ENCODE data around the gene HERPUD1.
A peak's percentile ranks its signal among the peaks of the same experiment; 100 is the strongest.
"Not testable (repeated sequence)": the region's sequence is repeated elsewhere in the genome, so short reads cannot be mapped to it uniquely, and the experiment has no call there.

The HERPUD1 gene, protein sequence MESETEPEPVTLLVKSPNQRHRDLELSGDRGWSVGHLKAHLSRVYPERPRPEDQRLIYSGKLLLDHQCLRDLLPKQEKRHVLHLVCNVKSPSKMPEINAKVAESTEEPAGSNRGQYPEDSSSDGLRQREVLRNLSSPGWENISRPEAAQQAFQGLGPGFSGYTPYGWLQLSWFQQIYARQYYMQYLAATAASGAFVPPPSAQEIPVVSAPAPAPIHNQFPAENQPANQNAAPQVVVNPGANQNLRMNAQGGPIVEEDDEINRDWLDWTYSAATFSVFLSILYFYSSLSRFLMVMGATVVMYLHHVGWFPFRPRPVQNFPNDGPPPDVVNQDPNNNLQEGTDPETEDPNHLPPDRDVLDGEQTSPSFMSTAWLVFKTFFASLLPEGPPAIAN

GRCh38 chr16:56931892-56932720, at the start of gene HERPUD1:
TSS of gene HERPUD1 (plus strand) at chr16:56932142. CDS start at chr16:56932245, 103 bp downstream.
- DNase-seq = peak; percentile 99

GRCh38 chr16:56883586-56883985, 48.4 kb upstream of the HERPUD1 start:
- DNase-seq = no peak

DNA sequence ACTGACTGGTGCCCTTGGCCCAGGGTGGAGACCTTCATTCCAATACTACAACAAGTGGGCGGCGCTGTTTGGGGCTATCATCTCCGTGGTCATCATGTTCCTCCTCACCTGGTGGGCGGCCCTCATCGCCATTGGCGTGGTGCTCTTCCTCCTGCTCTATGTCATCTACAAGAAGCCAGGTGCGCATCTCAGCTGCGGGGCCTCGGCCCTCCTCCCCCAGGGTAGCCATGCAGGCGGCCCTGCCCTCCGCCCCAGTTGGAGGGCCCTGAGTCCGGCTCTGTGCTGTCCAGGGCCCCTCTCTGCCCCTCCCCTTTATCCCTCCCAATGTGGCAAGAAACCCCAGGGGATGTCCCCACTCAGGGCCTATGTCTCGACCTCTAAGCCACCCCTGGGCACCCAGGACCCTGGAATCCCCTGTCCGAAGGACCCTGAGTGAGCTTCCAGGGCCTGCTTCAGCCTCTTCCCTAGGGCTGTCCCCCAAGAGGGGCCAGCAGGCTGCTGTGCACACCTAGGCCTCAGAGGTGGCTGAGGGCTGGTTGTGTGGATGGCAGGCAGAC, 47.8 kb upstream of the HERPUD1 start:
- no peak for DNase-seq

- not testable (repeated sequence) for DNase-seq
Observed at GRCh38 chr16:56884929-56885328, 47.0 kb upstream of the HERPUD1 start.

GRCh38 chr16:56885446-56886162, 46.3 kb upstream of the HERPUD1 start:
- no peak for DNase-seq

GRCh38 chr16:56886296-56886695, 45.6 kb upstream of the HERPUD1 start:
- DNase-seq = no peak

DNA sequence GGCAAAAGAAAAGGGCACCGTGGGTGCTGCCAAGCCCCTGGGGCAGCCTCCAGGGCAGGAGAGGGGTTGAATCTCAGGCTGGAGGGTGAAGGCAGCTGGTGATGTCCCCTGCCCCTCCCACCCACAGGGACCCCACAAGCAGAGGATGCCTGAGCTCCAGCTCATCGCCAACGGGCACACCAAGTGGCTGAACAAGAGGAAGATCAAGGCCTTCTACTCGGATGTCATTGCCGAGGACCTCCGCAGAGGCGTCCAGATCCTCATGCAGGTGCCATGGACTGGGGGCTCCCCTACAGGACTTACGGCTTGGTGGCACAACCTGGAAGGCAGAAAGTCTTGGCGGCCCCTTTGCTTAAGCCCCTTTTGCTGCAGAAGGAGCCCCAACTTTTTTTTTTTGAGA, 45.1 kb upstream of the HERPUD1 start:
- no peak for DNase-seq

DNA sequence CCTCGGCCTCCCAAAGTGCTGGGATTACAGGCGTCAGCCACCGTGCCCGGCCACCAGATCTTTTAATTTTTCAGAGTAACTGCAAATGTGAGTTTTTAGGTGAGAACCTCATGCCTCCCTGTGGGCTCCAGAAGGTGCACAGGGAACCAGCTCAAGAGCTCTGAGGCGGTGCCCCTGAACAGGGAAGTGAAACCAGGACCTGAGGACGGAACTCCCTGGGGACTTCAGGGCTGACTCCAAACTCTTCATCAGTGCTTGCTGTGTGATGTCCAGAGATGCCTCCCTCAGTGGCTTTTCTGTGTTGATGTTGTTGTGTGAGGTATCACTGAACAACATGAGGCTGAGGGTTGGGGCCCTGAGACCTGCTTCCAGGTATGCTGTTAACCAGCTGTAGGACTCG, 43.1 kb upstream of the HERPUD1 start:
- no peak for DNase-seq

DNA sequence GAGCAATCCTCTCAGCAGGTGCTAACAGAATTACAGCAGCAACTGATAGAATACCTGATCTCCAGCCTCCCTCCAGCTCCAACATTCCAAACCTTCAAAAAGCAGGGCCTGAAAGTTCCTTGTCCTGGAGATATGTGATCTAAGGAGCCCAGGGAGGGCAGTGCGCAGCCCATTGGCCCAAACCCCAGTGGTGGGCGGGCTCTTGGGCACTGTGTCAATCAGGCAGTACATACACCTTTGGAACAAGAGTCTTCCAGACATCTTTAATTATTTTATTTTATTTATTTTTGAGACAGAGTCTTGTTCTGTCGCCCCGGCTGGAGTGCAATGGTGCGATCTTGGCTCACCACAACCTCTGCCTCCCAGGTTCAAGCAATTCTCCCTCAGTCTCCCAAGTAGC, 42.7 kb upstream of the HERPUD1 start:
- DNase-seq = no peak

GRCh38 chr16:56891685-56892084, 40.3 kb upstream of the HERPUD1 start:
- no peak for DNase-seq

DNA sequence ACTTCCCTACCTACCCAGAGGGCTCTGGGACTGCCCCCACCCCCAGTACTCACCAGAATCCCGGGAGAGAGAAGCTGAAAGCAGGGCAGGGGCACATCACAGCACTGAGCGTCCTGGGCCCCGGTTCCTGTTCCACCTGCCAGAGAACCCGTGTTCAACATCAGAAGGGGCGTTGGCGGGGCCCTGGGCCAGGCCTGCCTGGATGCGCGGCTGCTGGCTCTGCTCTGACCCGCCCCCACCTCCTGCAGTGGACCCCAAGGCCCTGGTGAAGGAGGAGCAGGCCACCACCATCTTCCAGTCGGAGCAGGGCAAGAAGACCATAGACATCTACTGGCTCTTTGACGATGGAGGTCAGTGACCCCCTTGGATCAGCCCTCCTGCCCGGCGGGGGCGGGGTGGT, 39.2 kb upstream of the HERPUD1 start:
- DNase-seq = no peak

DNA sequence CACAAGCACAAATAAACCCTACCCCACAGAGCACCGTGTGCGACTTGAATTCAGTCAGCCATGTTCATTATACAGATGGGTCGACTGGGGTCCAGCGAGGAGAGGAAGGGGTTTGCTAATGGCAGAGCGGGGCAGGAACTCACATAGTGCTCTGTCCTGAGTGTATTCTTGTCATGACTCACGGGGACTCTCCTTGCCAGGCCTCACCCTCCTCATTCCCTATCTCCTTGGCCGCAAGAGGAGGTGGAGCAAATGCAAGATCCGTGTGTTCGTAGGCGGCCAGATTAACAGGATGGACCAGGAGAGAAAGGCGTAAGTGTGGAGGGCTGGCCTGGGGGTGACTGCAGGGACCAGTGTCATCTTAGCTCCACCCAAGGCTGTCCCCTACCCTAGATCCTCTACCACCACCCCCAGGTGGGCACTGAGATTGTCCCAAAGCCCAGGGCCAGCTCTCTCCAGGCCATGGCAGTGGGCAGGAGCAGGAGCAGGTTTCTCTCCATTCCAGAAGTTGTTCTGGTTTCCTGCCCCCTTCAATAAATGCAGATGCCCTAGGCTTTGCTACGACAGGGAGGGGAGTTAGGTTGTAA, 37.5 kb upstream of the HERPUD1 start:
- no peak for DNase-seq

DNA sequence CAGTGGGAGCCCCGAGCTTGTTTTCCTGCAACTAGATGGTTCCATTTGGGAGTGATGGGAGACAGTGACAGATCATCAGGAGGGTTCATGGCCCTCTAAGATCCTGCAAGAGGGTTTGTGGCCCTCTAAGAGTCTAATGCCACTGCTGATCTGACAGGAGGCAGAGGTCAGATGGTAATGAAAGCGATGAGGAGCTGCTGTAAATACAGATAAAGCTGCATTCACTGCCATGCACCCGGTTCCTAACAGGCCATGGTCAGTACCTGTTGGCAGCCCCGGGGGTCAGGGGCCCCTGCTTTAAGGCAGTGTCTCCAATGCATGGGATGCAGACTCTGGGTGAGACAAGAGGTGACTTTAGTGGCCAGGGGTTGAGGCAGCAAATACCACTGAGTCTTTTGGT, 36.1 kb upstream of the HERPUD1 start:
- no peak for DNase-seq

DNA sequence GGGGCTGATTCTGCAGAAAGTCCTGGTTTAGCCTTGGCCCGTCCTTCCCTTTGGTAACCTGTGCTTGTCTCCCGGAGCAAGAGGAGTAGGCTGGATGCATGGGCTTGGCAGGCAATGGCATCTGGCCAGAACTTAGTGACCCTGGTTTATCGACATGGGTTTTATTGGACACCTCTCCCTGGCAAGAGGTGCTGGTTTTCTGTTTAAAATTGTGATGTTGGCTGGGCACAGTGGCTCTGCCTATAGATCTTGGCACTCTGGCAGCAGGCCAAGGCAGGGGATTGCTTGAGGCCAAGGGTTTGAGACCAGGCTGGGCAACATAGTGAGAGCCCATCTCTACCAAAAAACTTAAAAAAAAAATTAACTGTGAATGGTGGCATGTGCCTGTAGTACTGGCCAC, 35.7 kb upstream of the HERPUD1 start:
- DNase-seq = no peak

DNA sequence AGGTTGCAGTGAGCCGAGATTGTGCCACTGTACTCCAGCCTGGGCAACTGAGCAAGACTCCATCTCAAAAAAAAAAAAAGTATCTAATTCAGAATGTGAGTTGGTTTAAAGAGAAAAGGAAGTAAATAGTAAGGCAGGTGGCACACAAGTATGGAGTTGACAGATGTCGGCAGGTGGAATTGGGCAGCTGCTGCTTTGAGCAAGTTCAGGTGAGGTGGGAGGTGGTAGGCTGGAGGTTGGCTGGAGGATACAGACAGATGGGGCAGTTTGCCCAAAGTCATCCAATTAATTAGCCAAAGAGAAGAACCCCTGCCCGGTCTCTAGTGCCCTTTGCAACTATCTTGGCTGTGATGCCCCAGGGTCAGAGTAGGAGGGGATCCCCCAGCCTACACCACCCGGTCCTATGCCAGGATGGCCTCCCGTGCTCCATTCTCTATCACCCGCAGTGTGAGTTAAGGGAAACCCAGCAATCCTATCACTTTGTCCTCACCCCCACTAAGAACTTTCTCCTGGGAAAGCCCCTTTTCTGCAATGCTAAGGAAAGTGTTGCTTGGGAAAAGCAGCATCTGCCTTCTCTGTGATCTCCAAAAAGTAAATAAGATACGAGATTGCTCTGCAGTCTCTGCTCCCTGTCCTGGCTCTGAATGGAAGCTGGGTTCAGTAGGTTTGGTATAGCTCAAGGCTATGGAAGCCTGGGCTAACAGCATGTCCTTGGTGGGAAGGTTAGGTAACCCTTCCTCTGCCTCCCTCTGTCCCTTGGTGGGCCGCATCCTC, 34.7 kb upstream of the HERPUD1 start:
- no peak for DNase-seq

- DNase-seq = no peak
Observed at GRCh38 chr16:56898847-56899246, 33.1 kb upstream of the HERPUD1 start.

- no peak for DNase-seq
Observed at GRCh38 chr16:56903866-56904265, 28.1 kb upstream of the HERPUD1 start.

- no peak for DNase-seq
Observed at GRCh38 chr16:56907401-56907800, 24.5 kb upstream of the HERPUD1 start.

DNA sequence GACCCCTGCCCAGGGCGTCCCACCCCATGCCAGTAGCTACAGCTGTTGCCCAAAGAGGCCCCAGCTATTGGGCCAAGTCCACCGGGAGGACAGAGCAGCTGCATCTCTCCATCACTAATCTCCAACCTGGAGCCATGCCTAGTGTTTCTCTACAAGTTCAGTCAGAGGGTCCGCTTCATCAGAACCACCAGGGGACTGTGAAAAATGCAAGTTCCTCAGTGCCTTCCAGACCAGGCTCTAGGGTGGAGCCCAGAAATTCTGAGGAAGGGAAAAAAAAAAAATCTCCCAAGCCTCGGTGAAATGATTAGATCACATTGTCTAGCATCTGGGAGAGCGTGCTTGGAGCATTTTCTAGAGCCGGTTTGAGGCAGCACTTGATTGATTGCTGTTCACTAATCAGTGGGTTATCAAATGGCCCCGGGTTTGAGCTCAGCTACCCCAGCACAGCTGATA, 22.4 kb upstream of the HERPUD1 start:
- no peak for DNase-seq

DNA sequence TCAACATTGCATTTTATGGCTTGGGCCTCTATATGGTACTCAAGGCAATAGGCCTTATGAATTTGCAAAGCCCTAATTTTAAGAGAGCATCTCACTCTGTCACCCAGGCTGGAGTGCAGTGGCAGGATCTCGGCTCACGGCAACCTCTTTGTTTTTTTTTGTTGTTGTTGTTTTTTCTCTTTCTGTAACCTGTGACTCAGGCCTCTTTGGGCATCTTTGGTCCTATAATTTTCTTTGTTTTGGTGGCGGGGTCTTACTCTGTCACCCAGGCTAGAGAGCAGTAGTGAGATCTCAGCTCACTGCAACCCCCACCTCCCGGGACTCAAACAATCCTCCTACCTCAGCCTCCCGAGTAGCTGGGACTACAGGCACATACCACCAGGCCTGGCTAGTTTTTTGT, 21.8 kb upstream of the HERPUD1 start:
- DNase-seq = no peak

- no peak for DNase-seq
Observed at GRCh38 chr16:56910654-56911539, 21.0 kb upstream of the HERPUD1 start.
